GM13976 (cell line): ENCODE data around the gene AUP1.
A peak's percentile ranks its signal among the peaks of the same experiment; 100 is the strongest.

ENCODE experiments used
- DNase-seq: peaks from one replicate; pipeline ENCODE4 v3.0.0; 2012; ENCODE audit warnings: low spot score
- CTCF ChIP-seq: IDR thresholded peaks from 2 replicates; pipeline ENCODE4 v1.5.1; 2012; ENCODE audit warnings: borderline replicate concordance, mild to moderate bottlenecking; ENCODE audit not compliant: insufficient read depth; ENCODE audit errors: extremely low read depth, missing control alignments, control extremely low read depth
- in situ Hi-C: fragments of 300-500 bp; cut with MboI; formaldehyde crosslinking; loops from one replicate; pipeline ENCODE4 v1.12.0; 2022; ENCODE audit warnings: low sequenced_read_pairs, mixed read lengths, inconsistent platforms; ENCODE audit not compliant: unreplicated experiment

Gene AUP1

GRCh38 chr2:74529357-74530238 is at the start of gene AUP1, which contains the start of gene HTRA2:
TSS of gene AUP1 (minus strand) at chr2:74529706. CDS start at chr2:74529629, 77 bp downstream.
TSS of gene HTRA2 (plus strand) at chr2:74529933. CDS start at chr2:74530007, 74 bp downstream.
- in situ Hi-C loops, result loop anchor here (10.0 kb wide), 1 partner anchor 55 kb away; no protein-coding TSS in a partner anchor
- no peak for TF ChIP-seq CTCF
- peak; percentile 99 for DNase-seq

GRCh38 chr2:74578408-74578807 is 48.9 kb upstream of the AUP1 start:
- in situ Hi-C loops, result no loop called here
- no peak for TF ChIP-seq CTCF

GRCh38 chr2:74577448-74577847 is 47.9 kb upstream of the AUP1 start:
- TF ChIP-seq CTCF, result no peak
- in situ Hi-C loops, result no loop called here
- DNase-seq, result no peak

More at GRCh38 chr2:74578408-74578807, 48.9 kb upstream of the AUP1 start:
- DNase-seq, result no peak

GRCh38 chr2:74576863-74577229 is 47.3 kb upstream of the AUP1 start:
- DNase-seq, result no peak
- in situ Hi-C loops, result no loop called here
- no peak for TF ChIP-seq CTCF

GRCh38 chr2:74576211-74576862 is 46.8 kb upstream of the AUP1 start:
- no peak for TF ChIP-seq CTCF
- DNase-seq, result no peak
- in situ Hi-C loops, result no loop called here

GRCh38 chr2:74575320-74575719 is 45.8 kb upstream of the AUP1 start:
- no peak for TF ChIP-seq CTCF
- no peak for DNase-seq
- in situ Hi-C loops, result no loop called here
